GM12878 (cell line): ENCODE data around the gene NFATC2. TPM values are rescaled to one million over a fixed set of nuclear protein-coding genes. Genes with fewer than 3 reads are reported as not detected.

Experiments used
- ATAC-seq: fragments of 200-7000 bp; cut with Tn5 transposase; 3 replicates; pipeline ENCODE4 v1.9.1; 2020; ENCODE audit warnings: mild to moderate bottlenecking, moderate library complexity
- BruUV-seq: library from RNA; stranded (reverse); fragments of 400-500 nt; replicated peaks from 2 replicates; lab custom pipeline; 2021; lab: Mats Ljungman, UMichigan
- CTCF ChIA-PET: fragments of 300-600 bp; sonication (Branson Sonifier 250); formaldehyde crosslinking; extraction: SDS; loops from one replicate; lab custom pipeline; 2021; ENCODE audit warnings: inconsistent platforms; lab: Yijun Ruan, JAX
- POLR2A ChIA-PET: fragments of 350-600 bp; formaldehyde crosslinking; extraction: SDS; loops from one replicate; lab custom pipeline; 2021; ENCODE audit warnings: inconsistent platforms; lab: Charles Lee
- RAD21 ChIA-PET: fragments of 300-600 bp; sonication (Branson Sonifier 250); formaldehyde crosslinking; loops from one replicate; lab custom pipeline; 2023; ENCODE audit warnings: antibody characterized with exemption; ENCODE audit not compliant: unreplicated experiment; lab: Charles Lee
- SMC1A ChIA-PET: fragments of 300-600 bp; sonication (Branson Sonifier 250); formaldehyde crosslinking; loops from one replicate; lab custom pipeline; 2023; ENCODE audit not compliant: unreplicated experiment, uncharacterized antibody; lab: Charles Lee
- DNase-seq: peaks from one replicate; pipeline ENCODE4 v3.0.0-alpha.2; 2011; ENCODE audit warnings: low read depth, low spot score
- FAIRE-seq: peaks from 3 replicates; lab custom pipeline; 2011; peaks lifted over from hg19 to GRCh38; lab: Jason Lieb, UNC
- H2AFZ ChIP-seq: 2 replicates; pipeline ENCODE4 v1.6.0; 2011; ENCODE audit warnings: low read depth, low read length, control low read depth; ENCODE audit not compliant: control insufficient read depth
- H3K27ac ChIP-seq: 2 replicates; pipeline ENCODE4 v1.5.1; 2011; ENCODE audit warnings: control low read depth; ENCODE audit not compliant: control insufficient read depth, insufficient read depth
- H3K27me3 ChIP-seq, 2 experiments: replicated peaks in 1 of 2; 2 replicates each; pipeline versions ENCODE4 v1.6.0 to v1.6.1; 2011; ENCODE audit warnings: low read length in 1 of 2; ENCODE audit not compliant: control insufficient read depth in 2 of 2, insufficient read depth in 2 of 2
- H3K36me3 ChIP-seq, 2 experiments: 2 replicates each; pipeline ENCODE4 v1.5.1; 2011; ENCODE audit warnings: low read length in 1 of 2; ENCODE audit not compliant: control insufficient read depth in 2 of 2, insufficient read depth in 2 of 2
- H3K4me1 ChIP-seq: 2 replicates; pipeline ENCODE4 v1.6.1; 2011; ENCODE audit warnings: mild to moderate bottlenecking, low read length, moderate library complexity, mixed read lengths; ENCODE audit not compliant: control insufficient read depth, insufficient read depth
- H3K4me2 ChIP-seq: 2 replicates; pipeline ENCODE4 v1.6.0; 2011; ENCODE audit warnings: control low read depth; ENCODE audit not compliant: control insufficient read depth, insufficient read depth
- H3K4me3 ChIP-seq: fragments of 200-600 bp; sonication (generic); 2 replicates; pipeline ENCODE4 v1.5.1; 2016
- H3K79me2 ChIP-seq: 2 replicates; pipeline ENCODE4 v1.6.0; 2011; ENCODE audit warnings: low read length; ENCODE audit not compliant: control insufficient read depth, insufficient read depth
- H3K9ac ChIP-seq: 2 replicates; pipeline ENCODE4 v1.8.0; 2011; ENCODE audit warnings: low read length, control low read depth, mixed read lengths; ENCODE audit not compliant: control insufficient read depth, insufficient read depth
- H3K9me3 ChIP-seq: replicated peaks from 3 replicates; pipeline ENCODE4 v1.5.1; 2011; ENCODE audit warnings: mild to moderate bottlenecking, low read length; ENCODE audit not compliant: control insufficient read depth, insufficient read depth
- H4K20me1 ChIP-seq: 2 replicates; pipeline ENCODE4 v1.6.0; 2011; ENCODE audit not compliant: control insufficient read depth, insufficient read depth
- CBX5 ChIP-seq: sonication (generic); IDR thresholded peaks from 2 replicates; pipeline ENCODE4 v1.6.1; 2016; ENCODE audit warnings: low read depth, moderate library complexity, mild to moderate bottlenecking, inconsistent platforms
- CEBPB ChIP-seq, 2 experiments: fragments of 150-350 bp in 1 of 2; IDR thresholded peaks; 2 replicates each; pipeline ENCODE4 v1.6.1; 2012 to 2014; ENCODE audit warnings: low read depth in 2 of 2, low read length in 2 of 2, borderline replicate concordance in 1 of 2, inconsistent platforms in 1 of 2
- CHD2 ChIP-seq: IDR thresholded peaks from 2 replicates; pipeline ENCODE4 v1.6.1; 2011; ENCODE audit warnings: low read depth, low read length, improper control_type of control experiment, borderline replicate concordance
- HCFC1 ChIP-seq: fragments of 150-350 bp; IDR thresholded peaks from 2 replicates; pipeline ENCODE4 v1.6.1; 2014; ENCODE audit warnings: low read length
- JUNB ChIP-seq: IDR thresholded peaks from 2 replicates; pipeline ENCODE4 v1.6.1; 2016; ENCODE audit warnings: antibody characterized with exemption, mild to moderate bottlenecking
- PAX8 ChIP-seq: fragments of 450-650 bp; IDR thresholded peaks from 2 replicates; pipeline ENCODE4 v1.6.1; 2017; ENCODE audit warnings: mild to moderate bottlenecking, moderate library complexity
- POLR2AphosphoS2 ChIP-seq: IDR thresholded peaks from 2 replicates; pipeline ENCODE4 v1.6.1; 2011; ENCODE audit warnings: low read depth, mild to moderate bottlenecking, low read length, improper control_type of control experiment, moderate library complexity
- SMAD1 ChIP-seq: fragments of 450-650 bp; IDR thresholded peaks from 2 replicates; pipeline ENCODE4 v1.6.1; 2018; ENCODE audit warnings: mild to moderate bottlenecking, low read depth; ENCODE audit not compliant: partially characterized antibody
- TARDBP ChIP-seq: IDR thresholded peaks from 2 replicates; pipeline ENCODE4 v1.6.1; 2016; ENCODE audit warnings: borderline replicate concordance
- TCF3 ChIP-seq: IDR thresholded peaks from 2 replicates; pipeline ENCODE4 v1.6.1; 2012; ENCODE audit warnings: low read depth, mild to moderate bottlenecking, low read length, borderline replicate concordance; ENCODE audit not compliant: insufficient read depth
- YBX1 ChIP-seq: fragments of 450-650 bp; IDR thresholded peaks from 2 replicates; pipeline ENCODE4 v1.6.1; 2016; ENCODE audit warnings: antibody characterized with exemption
- WGBS: methylation state at CpG from one replicate; pipeline ENCODE4 v1.1.6; 2016; ENCODE audit warnings: low lambda C conversion rate; ENCODE audit not compliant: insufficient replicate concordance, insufficient coverage; ENCODE audit errors: missing lambda C conversion rate; 5-methylcytosine and 5-hydroxymethylcytosine counted together
- in situ Hi-C: fragments of 300-500 bp; cut with MboI; formaldehyde crosslinking; loops from 9 replicates; pipeline ENCODE4 v1.14.3; 2018; ENCODE audit warnings: mixed read lengths
- intact Hi-C: fragments of 100-400 bp; cut with micrococcal nuclease; formaldehyde crosslinking; loops from one replicate; pipeline ENCODE4 v1.14.2; 2022; ENCODE audit not compliant: unreplicated experiment
- polyA plus RNA-seq, 11 experiments: library from polyadenylated mRNA; depleted of rRNA in 4 of 11; unstranded in 6 of 11; stranded (reverse) in 5 of 11; fragments of >200 nt; fragmentation: Nextera tagmentation in 4 of 11; fragmentation: Illumina TruSeq in 1 of 11; extraction: Ambion mirVana in 4 of 11; extraction: Trizol in 1 of 11; gene quantifications; 1 replicate in 1 of 11; 2 replicates in 10 of 11; pipeline versions ENCODE4 v1.2.1 to v1.2.3, GENCODE V29; 2011 to 2016; ENCODE audit warnings: inconsistent platforms in 2 of 11, missing spikeins in 2 of 11, low read depth in 1 of 11
- total RNA-seq, 4 experiments: library from RNA; depleted of rRNA in 3 of 4; stranded (reverse); fragments of >200 nt in 3 of 4; fragmentation: Illumina TruSeq in 1 of 4; extraction: Trizol in 1 of 4; gene quantifications; 2 replicates each; pipeline versions ENCODE4 v1.2.1 to v1.2.3, GENCODE V29; 2013 to 2021
- TF ChIP-seq, protein P1 (sequence below): fragments of 450-650 bp; IDR thresholded peaks from 2 replicates; pipeline ENCODE4 v1.6.1; 2017; ENCODE audit warnings: mild to moderate bottlenecking, moderate library complexity
- TF ChIP-seq, protein P2 (sequence below): fragments of 450-650 bp; IDR thresholded peaks from 2 replicates; pipeline ENCODE4 v1.6.1; 2017; ENCODE audit warnings: mild to moderate bottlenecking, low read depth, inconsistent platforms; ENCODE audit not compliant: poor library complexity, severe bottlenecking
- TF ChIP-seq, protein P3 (sequence below): fragments of 450-650 bp; IDR thresholded peaks from 2 replicates; pipeline ENCODE4 v1.6.1; 2017; ENCODE audit warnings: mild to moderate bottlenecking
- TF ChIP-seq, protein P4 (sequence below): fragments of 450-650 bp; IDR thresholded peaks from 2 replicates; pipeline ENCODE4 v1.6.1; 2016; ENCODE audit warnings: mild to moderate bottlenecking

The NFATC2 gene
- total and polyA plus RNA-seq, 10 of the 15 experiments (the other 5 are each of a cell fraction or from before 2014, with no cell fraction given): 3.3 to 20.0 (median 7.3) TPM

DNA sequence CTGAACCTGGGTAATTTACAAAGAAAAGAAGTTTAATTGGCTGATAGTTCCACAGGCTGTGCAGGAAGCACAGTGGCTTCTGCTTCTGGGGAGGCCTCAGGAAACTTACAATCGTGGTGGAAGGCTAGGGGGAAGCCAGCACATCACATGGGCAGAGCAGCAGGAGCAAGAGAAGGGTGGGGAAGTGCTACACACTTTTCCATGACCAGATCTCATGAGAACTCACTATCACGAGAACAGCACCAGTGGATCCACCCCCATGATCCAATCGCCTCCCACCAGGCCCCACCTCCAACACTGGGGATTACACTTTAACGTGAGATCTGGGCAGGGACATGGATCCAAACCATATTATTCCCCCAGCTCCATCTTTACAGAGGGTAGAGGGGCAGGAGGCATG lies 166.4 kb downstream of the NFATC2 start:
- H3K27me3 ChIP-seq: no peaks in the 10 kb centered on the region
- in situ Hi-C loops: no loop called here
- 23% methylated on average over 4 of the region's 4 CpGs for WGBS
- DNase-seq (no peak), ATAC-seq (no peak)
- ChIA-PET CTCF (interaction anchor here (6.8 kb wide), 1 partner anchor 220 kb away, joined by 53 read pairs; no protein-coding TSS in a partner anchor), RAD21 (interaction anchor here (1.1 kb wide), 1 partner anchor 219 kb away, joined by 3 read pairs; no protein-coding TSS in a partner anchor)
- H3K4me1 ChIP-seq: peaks cover 14% of the 10 kb centered on the region
- no TSS peak for BruUV-seq
- H3K36me3 ChIP-seq: no peaks in the 10 kb centered on the region
- H2AFZ ChIP-seq: no peak overlapping the region
- TF ChIP-seq HCFC1 (no peak), SMAD1 (no peak), TARDBP (no peak), POLR2AphosphoS2 (no peak), TCF3 (no peak), PAX8 (no peak), JUNB (no peak), CEBPB (IDR thresholded peaks at IDR 0.05; ENCODE audit: borderline replicate concordance in 1 of 2, low read depth in 2 of 2, low read length in 2 of 2) (no peak), YBX1 (no peak), CHD2 (no peak), CBX5 (no peak)
- TF ChIP-seq, protein P1, sequence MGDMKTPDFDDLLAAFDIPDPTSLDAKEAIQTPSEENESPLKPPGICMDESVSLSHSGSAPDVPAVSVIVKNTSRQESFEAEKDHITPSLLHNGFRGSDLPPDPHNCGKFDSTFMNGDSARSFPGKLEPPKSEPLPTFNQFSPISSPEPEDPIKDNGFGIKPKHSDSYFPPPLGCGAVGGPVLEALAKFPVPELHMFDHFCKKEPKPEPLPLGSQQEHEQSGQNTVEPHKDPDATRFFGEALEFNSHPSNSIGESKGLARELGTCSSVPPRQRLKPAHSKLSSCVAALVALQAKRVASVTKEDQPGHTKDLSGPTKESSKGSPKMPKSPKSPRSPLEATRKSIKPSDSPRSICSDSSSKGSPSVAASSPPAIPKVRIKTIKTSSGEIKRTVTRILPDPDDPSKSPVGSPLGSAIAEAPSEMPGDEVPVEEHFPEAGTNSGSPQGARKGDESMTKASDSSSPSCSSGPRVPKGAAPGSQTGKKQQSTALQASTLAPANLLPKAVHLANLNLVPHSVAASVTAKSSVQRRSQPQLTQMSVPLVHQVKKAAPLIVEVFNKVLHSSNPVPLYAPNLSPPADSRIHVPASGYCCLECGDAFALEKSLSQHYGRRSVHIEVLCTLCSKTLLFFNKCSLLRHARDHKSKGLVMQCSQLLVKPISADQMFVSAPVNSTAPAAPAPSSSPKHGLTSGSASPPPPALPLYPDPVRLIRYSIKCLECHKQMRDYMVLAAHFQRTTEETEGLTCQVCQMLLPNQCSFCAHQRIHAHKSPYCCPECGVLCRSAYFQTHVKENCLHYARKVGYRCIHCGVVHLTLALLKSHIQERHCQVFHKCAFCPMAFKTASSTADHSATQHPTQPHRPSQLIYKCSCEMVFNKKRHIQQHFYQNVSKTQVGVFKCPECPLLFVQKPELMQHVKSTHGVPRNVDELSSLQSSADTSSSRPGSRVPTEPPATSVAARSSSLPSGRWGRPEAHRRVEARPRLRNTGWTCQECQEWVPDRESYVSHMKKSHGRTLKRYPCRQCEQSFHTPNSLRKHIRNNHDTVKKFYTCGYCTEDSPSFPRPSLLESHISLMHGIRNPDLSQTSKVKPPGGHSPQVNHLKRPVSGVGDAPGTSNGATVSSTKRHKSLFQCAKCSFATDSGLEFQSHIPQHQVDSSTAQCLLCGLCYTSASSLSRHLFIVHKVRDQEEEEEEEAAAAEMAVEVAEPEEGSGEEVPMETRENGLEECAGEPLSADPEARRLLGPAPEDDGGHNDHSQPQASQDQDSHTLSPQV: no peak
- TF ChIP-seq, protein P2, sequence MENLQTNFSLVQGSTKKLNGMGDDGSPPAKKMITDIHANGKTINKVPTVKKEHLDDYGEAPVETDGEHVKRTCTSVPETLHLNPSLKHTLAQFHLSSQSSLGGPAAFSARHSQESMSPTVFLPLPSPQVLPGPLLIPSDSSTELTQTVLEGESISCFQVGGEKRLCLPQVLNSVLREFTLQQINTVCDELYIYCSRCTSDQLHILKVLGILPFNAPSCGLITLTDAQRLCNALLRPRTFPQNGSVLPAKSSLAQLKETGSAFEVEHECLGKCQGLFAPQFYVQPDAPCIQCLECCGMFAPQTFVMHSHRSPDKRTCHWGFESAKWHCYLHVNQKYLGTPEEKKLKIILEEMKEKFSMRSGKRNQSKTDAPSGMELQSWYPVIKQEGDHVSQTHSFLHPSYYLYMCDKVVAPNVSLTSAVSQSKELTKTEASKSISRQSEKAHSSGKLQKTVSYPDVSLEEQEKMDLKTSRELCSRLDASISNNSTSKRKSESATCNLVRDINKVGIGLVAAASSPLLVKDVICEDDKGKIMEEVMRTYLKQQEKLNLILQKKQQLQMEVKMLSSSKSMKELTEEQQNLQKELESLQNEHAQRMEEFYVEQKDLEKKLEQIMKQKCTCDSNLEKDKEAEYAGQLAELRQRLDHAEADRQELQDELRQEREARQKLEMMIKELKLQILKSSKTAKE: no peak
- TF ChIP-seq, protein P3, sequence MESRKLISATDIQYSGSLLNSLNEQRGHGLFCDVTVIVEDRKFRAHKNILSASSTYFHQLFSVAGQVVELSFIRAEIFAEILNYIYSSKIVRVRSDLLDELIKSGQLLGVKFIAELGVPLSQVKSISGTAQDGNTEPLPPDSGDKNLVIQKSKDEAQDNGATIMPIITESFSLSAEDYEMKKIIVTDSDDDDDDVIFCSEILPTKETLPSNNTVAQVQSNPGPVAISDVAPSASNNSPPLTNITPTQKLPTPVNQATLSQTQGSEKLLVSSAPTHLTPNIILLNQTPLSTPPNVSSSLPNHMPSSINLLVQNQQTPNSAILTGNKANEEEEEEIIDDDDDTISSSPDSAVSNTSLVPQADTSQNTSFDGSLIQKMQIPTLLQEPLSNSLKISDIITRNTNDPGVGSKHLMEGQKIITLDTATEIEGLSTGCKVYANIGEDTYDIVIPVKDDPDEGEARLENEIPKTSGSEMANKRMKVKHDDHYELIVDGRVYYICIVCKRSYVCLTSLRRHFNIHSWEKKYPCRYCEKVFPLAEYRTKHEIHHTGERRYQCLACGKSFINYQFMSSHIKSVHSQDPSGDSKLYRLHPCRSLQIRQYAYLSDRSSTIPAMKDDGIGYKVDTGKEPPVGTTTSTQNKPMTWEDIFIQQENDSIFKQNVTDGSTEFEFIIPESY: no peak
- TF ChIP-seq, protein P4, sequence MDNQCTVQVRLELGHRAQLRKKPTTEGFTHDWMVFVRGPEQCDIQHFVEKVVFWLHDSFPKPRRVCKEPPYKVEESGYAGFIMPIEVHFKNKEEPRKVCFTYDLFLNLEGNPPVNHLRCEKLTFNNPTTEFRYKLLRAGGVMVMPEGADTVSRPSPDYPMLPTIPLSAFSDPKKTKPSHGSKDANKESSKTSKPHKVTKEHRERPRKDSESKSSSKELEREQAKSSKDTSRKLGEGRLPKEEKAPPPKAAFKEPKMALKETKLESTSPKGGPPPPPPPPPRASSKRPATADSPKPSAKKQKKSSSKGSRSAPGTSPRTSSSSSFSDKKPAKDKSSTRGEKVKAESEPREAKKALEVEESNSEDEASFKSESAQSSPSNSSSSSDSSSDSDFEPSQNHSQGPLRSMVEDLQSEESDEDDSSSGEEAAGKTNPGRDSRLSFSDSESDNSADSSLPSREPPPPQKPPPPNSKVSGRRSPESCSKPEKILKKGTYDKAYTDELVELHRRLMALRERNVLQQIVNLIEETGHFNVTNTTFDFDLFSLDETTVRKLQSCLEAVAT: no peak
- TF ChIP-seq, all 136 proteins: peak for 0
- no peak for FAIRE-seq
- no peaks in the 10 kb centered on the region for H3K79me2 ChIP-seq
- no peaks in the 10 kb centered on the region for H4K20me1 ChIP-seq
- no peak overlapping the region for H3K27ac ChIP-seq
- ChIA-PET POLR2A (no interaction called here), SMC1A (no interaction called here)
- no peaks in the 10 kb centered on the region for H3K9me3 ChIP-seq
- H3K4me3 ChIP-seq: no peak overlapping the region
- no peak overlapping the region for H3K4me2 ChIP-seq
- H3K9ac ChIP-seq: no peak overlapping the region
- intact Hi-C loops: no loop called here
